GM19395 (cell line): ENCODE data around the gene RPL21.
"Not testable (repeated sequence)": the region's sequence is repeated elsewhere in the genome, so short reads cannot be mapped to it uniquely, and the experiment has no call there.

ENCODE experiments used
- ATAC-seq: cut with Tn5 transposase; IDR thresholded peaks from one replicate; pipeline ENCODE4 v1.9.1; 2021; ENCODE audit warnings: mild to moderate bottlenecking, moderate library complexity; ENCODE audit not compliant: unreplicated experiment

RPL21 gene

GRCh38 chr13:27283906-27284493, 32.6 kb downstream of the RPL21 start:
- ATAC-seq, result no peak

DNA sequence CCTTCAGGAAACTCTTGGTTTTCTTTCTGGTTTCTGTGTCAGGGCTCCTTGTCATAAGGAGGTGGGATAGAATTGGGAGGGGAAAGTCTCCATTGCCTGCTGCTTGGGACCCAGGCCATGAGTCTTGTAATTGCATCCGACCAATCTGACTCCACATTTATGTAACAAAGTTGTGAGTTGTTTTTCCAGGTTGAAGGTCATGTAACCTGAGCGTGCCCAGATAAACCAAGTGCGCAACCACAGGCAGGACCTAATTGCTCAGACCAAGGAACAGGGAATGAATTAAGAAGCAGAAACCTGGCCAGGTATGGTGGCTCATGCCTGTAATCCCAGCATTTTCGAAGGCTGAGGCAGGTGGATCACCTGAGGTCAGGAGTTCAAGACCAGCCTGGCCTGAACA, 37.0 kb downstream of the RPL21 start:
- ATAC-seq, result no peak

DNA sequence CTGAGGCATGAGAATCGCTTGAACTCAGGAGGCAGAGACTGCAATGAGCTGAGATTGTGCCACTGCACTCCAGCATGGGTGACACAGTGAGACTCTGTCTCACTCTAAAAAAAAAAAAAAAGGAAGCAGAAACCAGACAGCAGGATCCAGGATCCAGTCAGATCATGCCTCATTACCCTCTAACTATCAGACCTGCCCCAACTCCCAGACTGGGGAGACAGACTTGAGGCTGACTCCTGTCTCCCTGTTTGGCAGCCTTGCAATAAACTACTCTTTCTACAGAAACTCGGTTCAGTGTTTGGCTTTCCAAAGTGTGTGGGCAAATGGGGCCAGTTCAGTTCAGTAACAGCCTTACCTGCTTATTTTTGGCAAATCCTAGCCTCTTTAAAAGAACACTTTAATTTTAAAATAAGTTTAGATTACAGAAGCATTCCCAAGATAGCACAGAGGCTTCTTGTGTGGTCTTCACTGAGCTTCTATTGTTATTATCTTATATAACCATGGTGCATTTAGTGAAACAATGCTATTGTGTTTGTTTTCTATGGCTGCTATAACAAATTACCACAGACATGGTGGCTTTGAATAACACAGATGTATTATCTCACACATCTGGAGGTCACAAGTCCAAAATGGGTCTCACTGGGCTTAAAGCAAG, 37.8 kb downstream of the RPL21 start:
- no peak for ATAC-seq

DNA sequence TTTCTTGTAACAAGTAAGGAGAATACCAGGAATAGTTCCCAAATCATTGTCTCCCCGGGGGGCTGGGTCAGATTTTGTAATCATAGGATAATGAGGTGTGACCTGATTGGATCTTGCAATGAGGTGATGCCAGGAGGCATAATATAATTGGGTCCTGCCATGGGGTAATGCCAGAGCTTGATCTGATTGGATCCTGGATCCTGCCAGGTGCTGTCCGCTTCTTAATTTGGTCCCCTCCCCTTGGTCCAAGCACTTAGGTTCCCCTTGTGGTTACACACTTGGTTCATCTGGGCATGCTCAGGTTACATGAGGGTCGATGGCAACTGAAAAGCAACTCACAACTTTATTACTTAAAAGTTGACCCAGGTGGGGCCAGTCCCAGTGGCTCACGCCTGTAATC, 39.4 kb downstream of the RPL21 start:
- no peak for ATAC-seq

DNA sequence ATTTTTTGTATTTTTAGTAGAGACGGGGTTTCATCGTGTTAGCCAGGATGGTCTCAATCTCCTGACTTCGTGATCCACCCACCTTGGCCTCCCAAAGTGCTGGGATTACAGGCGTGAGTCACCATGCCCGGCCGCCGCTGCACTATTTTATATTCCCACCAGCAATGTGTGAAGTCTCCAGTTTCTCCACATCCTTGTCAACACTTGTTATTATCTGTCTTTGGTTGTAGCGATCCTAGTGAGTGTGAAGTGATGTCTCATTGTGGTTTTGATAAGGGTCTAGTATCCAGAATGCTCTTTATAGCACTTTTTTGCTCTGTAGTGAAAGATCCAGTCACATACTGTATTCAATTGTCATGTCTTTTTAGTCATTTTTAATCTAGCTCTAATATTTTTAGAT, 40.6 kb downstream of the RPL21 start:
- not testable (repeated sequence) for ATAC-seq

- ATAC-seq, result no peak
Observed at GRCh38 chr13:27293076-27293691, 41.8 kb downstream of the RPL21 start.

- ATAC-seq, result no peak
Observed at GRCh38 chr13:27293873-27294515, 42.6 kb downstream of the RPL21 start.

GRCh38 chr13:27295096-27295495, 43.7 kb downstream of the RPL21 start:
- no peak for ATAC-seq

GRCh38 chr13:27295660-27296059, 44.3 kb downstream of the RPL21 start:
- ATAC-seq, result no peak

- ATAC-seq, result no peak
Observed at GRCh38 chr13:27296496-27296895, 45.1 kb downstream of the RPL21 start.

DNA sequence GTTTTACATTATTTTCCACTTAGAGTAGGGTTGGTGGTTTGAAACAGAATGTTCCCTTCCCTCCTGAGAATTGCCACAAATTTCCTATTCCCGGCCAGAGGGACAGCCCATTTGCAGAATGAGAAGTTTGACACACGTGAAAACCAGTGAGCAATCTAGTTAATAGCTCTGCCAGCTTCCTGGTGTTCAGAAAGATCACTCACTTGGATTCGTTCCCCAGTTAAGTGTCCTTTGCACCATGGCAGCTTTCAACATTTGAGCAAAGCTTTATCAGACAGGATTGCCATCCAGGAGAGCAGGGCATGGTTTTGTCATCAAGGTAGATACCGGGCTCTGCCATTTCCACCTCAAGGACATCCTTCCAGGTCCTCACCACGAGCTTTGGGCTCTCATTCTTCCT, 47.5 kb downstream of the RPL21 start:
- ATAC-seq, result no peak

DNA sequence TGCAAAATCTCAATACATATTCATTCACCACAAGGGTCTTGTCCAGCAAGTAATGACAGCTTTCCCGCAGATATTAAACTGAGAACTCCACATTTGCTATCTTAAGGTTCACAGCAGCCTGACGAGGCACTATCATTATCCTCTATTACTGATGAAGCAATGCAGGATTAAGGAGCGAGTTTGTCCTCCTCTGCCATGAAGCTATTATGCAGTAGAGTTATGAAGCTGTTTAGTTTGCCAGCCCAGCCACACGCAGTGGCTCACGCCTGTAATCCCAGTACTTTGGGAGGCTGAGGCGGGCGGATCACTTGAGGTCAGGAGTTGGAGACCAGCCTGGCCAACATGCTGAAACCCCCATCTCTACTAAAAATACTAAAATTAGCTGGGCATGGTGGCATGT, 49.0 kb downstream of the RPL21 start:
- not testable (repeated sequence) for ATAC-seq

DNA sequence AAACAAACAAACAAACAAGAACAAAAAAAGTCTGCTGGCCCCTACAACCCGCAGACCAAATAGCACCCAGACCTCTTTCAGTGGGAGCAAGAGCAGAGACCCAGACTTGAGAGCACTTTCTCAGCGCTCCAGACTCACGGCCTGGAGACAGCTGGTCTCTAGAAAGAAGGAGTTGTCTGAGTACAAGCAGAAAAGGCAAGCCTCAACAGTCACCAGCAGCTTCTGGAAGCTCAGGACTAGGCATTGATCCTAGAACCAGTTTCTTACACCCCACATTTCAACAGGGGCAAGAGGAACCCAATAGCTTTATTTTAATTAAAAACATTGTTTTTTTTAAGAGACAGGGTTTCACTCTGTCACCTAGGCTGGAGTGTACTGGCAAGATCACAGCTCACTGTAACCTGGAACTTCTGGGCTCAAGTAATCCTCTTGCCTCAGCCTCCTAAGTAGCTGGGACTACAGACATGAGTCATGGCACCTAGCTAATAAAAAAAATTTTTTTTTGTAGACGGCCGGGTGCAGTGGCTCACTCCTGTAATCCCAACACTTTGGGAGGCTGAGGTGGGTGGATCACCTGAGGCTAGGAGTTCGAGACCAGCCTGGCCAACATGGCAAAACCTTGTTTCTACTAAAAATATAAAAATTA, 49.7 kb downstream of the RPL21 start:
- no peak for ATAC-seq

DNA sequence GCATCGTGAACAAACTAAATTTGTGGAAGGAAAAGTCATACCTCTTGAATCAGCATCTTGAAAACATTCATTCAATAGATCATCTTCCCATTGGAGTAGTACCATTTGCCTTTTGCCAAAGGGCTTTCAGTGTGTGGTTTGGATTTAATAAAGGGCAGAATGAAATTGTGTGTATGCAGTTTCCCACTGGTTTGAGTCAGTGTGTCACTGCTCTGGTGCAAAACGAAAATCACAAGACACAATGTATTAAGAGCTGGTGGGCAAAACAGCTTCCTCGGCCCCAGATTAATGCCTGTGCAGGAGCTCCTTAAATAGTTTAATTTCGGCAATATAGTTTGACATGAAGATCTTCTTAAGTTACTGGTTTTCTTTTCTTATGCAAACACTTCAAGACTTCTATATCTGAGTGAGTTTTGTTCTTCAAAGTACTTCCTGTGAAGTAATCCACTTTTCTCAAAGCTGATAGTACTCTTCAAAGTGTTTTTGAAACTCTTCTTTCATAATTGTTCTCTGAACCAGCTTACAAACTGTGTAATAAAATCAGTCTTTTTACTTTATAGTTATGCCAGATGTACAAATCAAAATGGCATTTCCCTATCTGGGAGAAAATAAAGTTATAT, 51.4 kb downstream of the RPL21 start:
- no peak for ATAC-seq

DNA sequence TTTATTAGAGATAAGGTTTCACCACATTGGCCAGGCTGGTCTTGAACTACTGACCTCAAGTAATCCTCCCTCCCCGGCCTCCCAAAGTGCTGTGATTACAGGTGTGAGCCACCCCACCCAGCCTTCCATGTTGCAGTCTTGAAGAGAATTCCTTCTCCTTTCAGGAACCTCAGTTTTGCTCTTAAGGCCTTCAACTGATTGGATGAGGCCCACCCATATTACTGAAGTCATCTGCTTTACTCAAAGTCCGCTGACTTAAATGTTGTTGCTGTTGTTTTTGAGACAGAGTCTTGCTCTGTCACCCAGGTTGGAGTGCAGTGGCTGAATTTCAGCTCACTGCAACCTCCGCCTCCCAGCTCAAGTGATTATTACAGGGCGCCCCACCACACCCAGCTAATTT, 52.7 kb downstream of the RPL21 start:
- no peak for ATAC-seq

DNA sequence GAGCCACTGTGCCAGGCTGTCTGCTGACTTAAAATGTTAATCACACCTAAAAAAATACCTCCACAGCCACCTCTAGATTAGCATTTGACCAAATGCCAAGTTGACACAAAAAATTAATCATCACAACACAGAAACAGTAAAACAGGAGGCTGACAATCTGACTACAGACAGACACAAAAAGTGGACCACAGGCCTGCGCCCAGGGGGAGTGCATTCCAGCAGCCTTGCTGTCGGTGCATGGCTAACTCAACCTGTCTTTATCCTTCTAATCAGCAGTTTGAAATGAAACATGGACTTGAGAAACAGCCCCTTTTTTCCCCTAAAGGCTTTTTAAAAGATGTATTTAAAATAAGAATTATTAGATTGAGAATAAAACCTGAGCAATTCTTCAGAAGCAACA, 53.3 kb downstream of the RPL21 start:
- ATAC-seq, result no peak
